HepG2 (cell line): ENCODE results near the gene RAB3IP. TPM values are rescaled to one million over a fixed set of nuclear protein-coding genes. Genes with fewer than 3 reads are reported as not detected.

ENCODE experiments used
- BRF2 ChIP-seq: sonication (generic); formaldehyde crosslinking; IDR thresholded peaks from 2 replicates; pipeline ENCODE4 v1.8.1; 2022; ENCODE audit warnings: mild to moderate bottlenecking, missing genetic modification reagents
- ERF ChIP-seq: IDR thresholded peaks from 2 replicates; pipeline ENCODE4 v1.6.1; 2018; ENCODE audit warnings: missing biosample characterization, missing genetic modification reagents
- ETV6 ChIP-seq: sonication (generic); formaldehyde crosslinking; conservative IDR thresholded peaks from 2 replicates; pipeline ENCODE4 v1.4.0; 2020; ENCODE audit warnings: missing genetic modification reagents
- GATAD2A ChIP-seq: IDR thresholded peaks from 2 replicates; pipeline ENCODE4 v1.6.1; 2016
- GLI4 ChIP-seq: sonication (generic); formaldehyde crosslinking; IDR thresholded peaks from 2 replicates; pipeline ENCODE4 v1.5.1; 2020; ENCODE audit warnings: missing genetic modification reagents, mild to moderate bottlenecking, moderate library complexity, borderline replicate concordance
- HNF4A ChIP-seq: sonication (generic); formaldehyde crosslinking; IDR thresholded peaks from 2 replicates; pipeline ENCODE4 v1.4.0; 2020; ENCODE audit warnings: missing genetic modification reagents
- PHF5A ChIP-seq: IDR thresholded peaks from one replicate; pipeline ENCODE4 v1.6.1; 2018; ENCODE audit warnings: low read depth, missing genetic modification reagents; ENCODE audit not compliant: unreplicated experiment
- RARG ChIP-seq: sonication (generic); formaldehyde crosslinking; IDR thresholded peaks from 2 replicates; pipeline ENCODE4 v1.4.0; 2020; ENCODE audit warnings: low read depth, mild to moderate bottlenecking, missing genetic modification reagents
- SP140L ChIP-seq: sonication (generic); formaldehyde crosslinking; IDR thresholded peaks from 2 replicates; pipeline ENCODE4 v1.4.0; 2020; ENCODE audit warnings: missing genetic modification reagents, borderline replicate concordance
- ZBTB46 ChIP-seq: sonication (generic); formaldehyde crosslinking; IDR thresholded peaks from 2 replicates; pipeline ENCODE4 v1.4.0; 2020; ENCODE audit warnings: mild to moderate bottlenecking, missing genetic modification reagents, borderline replicate concordance
- ZFP82 ChIP-seq: sonication (generic); formaldehyde crosslinking; IDR thresholded peaks from 2 replicates; pipeline ENCODE4 v1.5.1; 2020; ENCODE audit warnings: mild to moderate bottlenecking, missing genetic modification reagents, borderline replicate concordance
- ZNF101 ChIP-seq: sonication (generic); formaldehyde crosslinking; IDR thresholded peaks from 2 replicates; pipeline ENCODE4 v1.4.0; 2020; ENCODE audit warnings: mild to moderate bottlenecking, low read depth, missing genetic modification reagents, borderline replicate concordance
- ZNF160 ChIP-seq: sonication (generic); formaldehyde crosslinking; IDR thresholded peaks from 2 replicates; pipeline ENCODE4 v1.8.0; 2022; ENCODE audit warnings: mild to moderate bottlenecking, inconsistent platforms, missing genetic modification reagents
- ZNF232 ChIP-seq: sonication (generic); formaldehyde crosslinking; IDR thresholded peaks from 2 replicates; pipeline ENCODE4 v1.4.0; 2020; ENCODE audit warnings: missing genetic modification reagents, borderline replicate concordance
- ZNF737 ChIP-seq: sonication (generic); formaldehyde crosslinking; IDR thresholded peaks from 2 replicates; pipeline ENCODE4 v1.5.0; 2020; ENCODE audit warnings: missing genetic modification reagents, mild to moderate bottlenecking, borderline replicate concordance
- ZNF749 ChIP-seq: sonication (generic); formaldehyde crosslinking; IDR thresholded peaks from 2 replicates; pipeline ENCODE4 v1.8.0; 2022; ENCODE audit warnings: mild to moderate bottlenecking, missing genetic modification reagents, moderate library complexity, borderline replicate concordance
- ZSCAN29 ChIP-seq: sonication (generic); formaldehyde crosslinking; conservative IDR thresholded peaks from 2 replicates; pipeline ENCODE4 v1.4.0; 2020; ENCODE audit warnings: mild to moderate bottlenecking, missing genetic modification reagents
- ZSCAN31 ChIP-seq: sonication (generic); formaldehyde crosslinking; IDR thresholded peaks from 2 replicates; pipeline ENCODE4 v1.5.0; 2020; ENCODE audit warnings: low read depth, mild to moderate bottlenecking, missing genetic modification reagents
- polyA plus RNA-seq, 8 experiments: library from polyadenylated mRNA; depleted of rRNA in 3 of 8; stranded (reverse) in 7 of 8; unstranded in 1 of 8; fragments of >200 nt; fragmentation: Illumina TruSeq in 4 of 8; extraction: Trizol in 4 of 8; gene quantifications; 2 replicates each; pipeline versions ENCODE4 v1.2.1 to v1.2.3, GENCODE V29; 2011 to 2016; ENCODE audit warnings: low read depth in 4 of 8, missing spikeins in 1 of 8, mixed read lengths in 1 of 8; ENCODE audit not compliant: insufficient read depth in 1 of 8
- total RNA-seq, 5 experiments: library from RNA; depleted of rRNA; stranded (reverse); fragments of >200 nt; fragmentation: Illumina TruSeq; extraction: Trizol; gene quantifications; 2 replicates each; pipeline ENCODE4 v1.2.3, GENCODE V29; 2016; ENCODE audit warnings: low read depth in 1 of 5
- TF ChIP-seq, protein P1 (sequence below): sonication (generic); formaldehyde crosslinking; IDR thresholded peaks from 2 replicates; pipeline ENCODE4 v1.5.0; 2020; ENCODE audit warnings: missing genetic modification reagents
- TF ChIP-seq, protein P2 (sequence below): sonication (generic); formaldehyde crosslinking; IDR thresholded peaks from 2 replicates; pipeline ENCODE4 v1.5.1; 2020; ENCODE audit warnings: mild to moderate bottlenecking, moderate library complexity, missing genetic modification reagents
- TF ChIP-seq, protein P3 (sequence below): sonication (generic); formaldehyde crosslinking; IDR thresholded peaks from 2 replicates; pipeline ENCODE4 v1.5.0; 2020; ENCODE audit warnings: mild to moderate bottlenecking, missing genetic modification reagents

The RAB3IP gene
- total and polyA plus RNA-seq, 2 of the 13 experiments (the other 11 are each of a cell fraction or from before 2014, with no cell fraction given) = 33.6 to 41.1 TPM

GRCh38 chr12:69739287-69740191 is 879 bp downstream of the RAB3IP start (continued):
- TF ChIP-seq ZFP82 (CRISPR knock-in tag) (no peak), ZNF160 (no peak), ZSCAN29 (peak; percentile 49; the same call in 1 of the 2 replicates), PHF5A (CRISPR knock-in tag) (no peak), ZNF101 (no peak; the same call in 1 of the 2 replicates), ZNF737 (no peak), ZNF749 (CRISPR knock-in tag) (0 out of 2 replicates have a peak, but pooled peaks have one; percentile 11), RARG (CRISPR knock-in tag) (no peak), ERF (CRISPR knock-in tag) (no peak), BRF2 (no peak), ZSCAN31 (CRISPR knock-in tag) (0 out of 2 replicates have a peak, but pooled peaks have one; percentile 13), ETV6 (CRISPR knock-in tag) (no peak), ZBTB46 (CRISPR knock-in tag) (0 out of 2 replicates have a peak, but pooled peaks have one; percentile 57), HNF4A (no peak), GATAD2A (CRISPR knock-in tag) (peak; percentile 63), GLI4 (CRISPR knock-in tag) (0 out of 2 replicates have a peak, but pooled peaks have one; percentile 6), ZNF232 (no peak), SP140L (no peak)
- TF ChIP-seq, protein P1, sequence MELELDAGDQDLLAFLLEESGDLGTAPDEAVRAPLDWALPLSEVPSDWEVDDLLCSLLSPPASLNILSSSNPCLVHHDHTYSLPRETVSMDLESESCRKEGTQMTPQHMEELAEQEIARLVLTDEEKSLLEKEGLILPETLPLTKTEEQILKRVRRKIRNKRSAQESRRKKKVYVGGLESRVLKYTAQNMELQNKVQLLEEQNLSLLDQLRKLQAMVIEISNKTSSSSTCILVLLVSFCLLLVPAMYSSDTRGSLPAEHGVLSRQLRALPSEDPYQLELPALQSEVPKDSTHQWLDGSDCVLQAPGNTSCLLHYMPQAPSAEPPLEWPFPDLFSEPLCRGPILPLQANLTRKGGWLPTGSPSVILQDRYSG (CRISPR knock-in tag) = no peak
- TF ChIP-seq, protein P2, sequence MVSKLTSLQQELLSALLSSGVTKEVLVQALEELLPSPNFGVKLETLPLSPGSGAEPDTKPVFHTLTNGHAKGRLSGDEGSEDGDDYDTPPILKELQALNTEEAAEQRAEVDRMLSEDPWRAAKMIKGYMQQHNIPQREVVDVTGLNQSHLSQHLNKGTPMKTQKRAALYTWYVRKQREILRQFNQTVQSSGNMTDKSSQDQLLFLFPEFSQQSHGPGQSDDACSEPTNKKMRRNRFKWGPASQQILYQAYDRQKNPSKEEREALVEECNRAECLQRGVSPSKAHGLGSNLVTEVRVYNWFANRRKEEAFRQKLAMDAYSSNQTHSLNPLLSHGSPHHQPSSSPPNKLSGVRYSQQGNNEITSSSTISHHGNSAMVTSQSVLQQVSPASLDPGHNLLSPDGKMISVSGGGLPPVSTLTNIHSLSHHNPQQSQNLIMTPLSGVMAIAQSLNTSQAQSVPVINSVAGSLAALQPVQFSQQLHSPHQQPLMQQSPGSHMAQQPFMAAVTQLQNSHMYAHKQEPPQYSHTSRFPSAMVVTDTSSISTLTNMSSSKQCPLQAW (CRISPR knock-in tag) = peak; percentile 39
- TF ChIP-seq, protein P3, sequence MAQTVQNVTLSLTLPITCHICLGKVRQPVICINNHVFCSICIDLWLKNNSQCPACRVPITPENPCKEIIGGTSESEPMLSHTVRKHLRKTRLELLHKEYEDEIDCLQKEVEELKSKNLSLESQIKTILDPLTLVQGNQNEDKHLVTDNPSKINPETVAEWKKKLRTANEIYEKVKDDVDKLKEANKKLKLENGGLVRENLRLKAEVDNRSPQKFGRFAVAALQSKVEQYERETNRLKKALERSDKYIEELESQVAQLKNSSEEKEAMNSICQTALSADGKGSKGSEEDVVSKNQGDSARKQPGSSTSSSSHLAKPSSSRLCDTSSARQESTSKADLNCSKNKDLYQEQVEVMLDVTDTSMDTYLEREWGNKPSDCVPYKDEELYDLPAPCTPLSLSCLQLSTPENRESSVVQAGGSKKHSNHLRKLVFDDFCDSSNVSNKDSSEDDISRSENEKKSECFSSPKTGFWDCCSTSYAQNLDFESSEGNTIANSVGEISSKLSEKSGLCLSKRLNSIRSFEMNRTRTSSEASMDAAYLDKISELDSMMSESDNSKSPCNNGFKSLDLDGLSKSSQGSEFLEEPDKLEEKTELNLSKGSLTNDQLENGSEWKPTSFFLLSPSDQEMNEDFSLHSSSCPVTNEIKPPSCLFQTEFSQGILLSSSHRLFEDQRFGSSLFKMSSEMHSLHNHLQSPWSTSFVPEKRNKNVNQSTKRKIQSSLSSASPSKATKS (CRISPR knock-in tag) = no peak
